WTC11 (cell line): ENCODE data around the gene HCAR2. TPM values are rescaled to one million over a fixed set of nuclear protein-coding genes. Genes with fewer than 3 reads are reported as not detected.

Experiments
- CBFB ChIP-seq: sonication (generic); formaldehyde crosslinking; IDR thresholded peaks from 2 replicates; pipeline ENCODE4 v1.8.1; 2022; ENCODE audit warnings: mild to moderate bottlenecking, low read depth, missing genetic modification reagents
- ESRRA ChIP-seq: sonication (generic); formaldehyde crosslinking; IDR thresholded peaks from 2 replicates; pipeline ENCODE4 v1.8.1; 2022; ENCODE audit warnings: mild to moderate bottlenecking, missing genetic modification reagents, borderline replicate concordance
- HMGA2 ChIP-seq: fragments of 250-450 bp; sonication (Bioruptor Pico); IDR thresholded peaks from 2 replicates; pipeline ENCODE4 v1.4.0; 2021; ENCODE audit warnings: mild to moderate bottlenecking, moderate library complexity
- NFYB ChIP-seq: sonication (generic); formaldehyde crosslinking; conservative IDR thresholded peaks from 2 replicates; pipeline ENCODE4 v1.8.0; 2022; ENCODE audit warnings: low read depth, missing genetic modification reagents
- PRRX2 ChIP-seq: fragments of 250-450 bp; sonication (Bioruptor Pico); IDR thresholded peaks from 2 replicates; pipeline ENCODE4 v1.8.0; 2021; ENCODE audit warnings: mild to moderate bottlenecking
- RELA ChIP-seq: sonication (generic); formaldehyde crosslinking; IDR thresholded peaks from 2 replicates; pipeline ENCODE4 v1.8.1; 2022; ENCODE audit warnings: missing genetic modification reagents, mild to moderate bottlenecking, borderline replicate concordance
- SMAD3 ChIP-seq: sonication (generic); formaldehyde crosslinking; IDR thresholded peaks from 2 replicates; pipeline ENCODE4 v1.8.0; 2022; ENCODE audit warnings: missing genetic modification reagents, mild to moderate bottlenecking, borderline replicate concordance
- SP1 ChIP-seq: sonication (generic); formaldehyde crosslinking; conservative IDR thresholded peaks from 2 replicates; pipeline ENCODE4 v1.8.1; 2022; ENCODE audit warnings: missing genetic modification reagents
- ZBTB21 ChIP-seq: sonication (generic); formaldehyde crosslinking; IDR thresholded peaks from 2 replicates; pipeline ENCODE4 v1.8.1; 2023; ENCODE audit warnings: mild to moderate bottlenecking, missing genetic modification reagents, borderline replicate concordance
- ZNF396 ChIP-seq: fragments of 250-450 bp; sonication (Bioruptor Pico); IDR thresholded peaks from 2 replicates; pipeline ENCODE4 v1.8.0; 2021; ENCODE audit warnings: mild to moderate bottlenecking, moderate library complexity, borderline replicate concordance
- total RNA-seq: library from RNA; stranded (reverse); gene quantifications from 3 replicates; pipeline ENCODE4 v1.2.3, GENCODE V29; 2021
- TF ChIP-seq, protein P1 (sequence below): sonication (generic); formaldehyde crosslinking; IDR thresholded peaks from 2 replicates; pipeline ENCODE4 v1.8.0; 2022; ENCODE audit warnings: mild to moderate bottlenecking, missing genetic modification reagents
- TF ChIP-seq, protein P2 (sequence below): sonication (generic); formaldehyde crosslinking; IDR thresholded peaks from 2 replicates; pipeline ENCODE4 v1.8.0; 2023; ENCODE audit warnings: missing genetic modification reagents, mild to moderate bottlenecking, borderline replicate concordance
- TF ChIP-seq, protein P3 (sequence below): sonication (generic); formaldehyde crosslinking; IDR thresholded peaks from 2 replicates; pipeline ENCODE4 v1.8.1; 2023; ENCODE audit warnings: mild to moderate bottlenecking, missing genetic modification reagents
- TF ChIP-seq, protein P4 (sequence below): sonication (generic); formaldehyde crosslinking; IDR thresholded peaks from 2 replicates; pipeline ENCODE4 v1.8.0; 2022; ENCODE audit warnings: mild to moderate bottlenecking, missing genetic modification reagents
- TF ChIP-seq, protein P5 (sequence below): sonication (generic); formaldehyde crosslinking; IDR thresholded peaks from 2 replicates; pipeline ENCODE4 v1.8.1; 2023; ENCODE audit warnings: mild to moderate bottlenecking, moderate library complexity, missing genetic modification reagents
- TF ChIP-seq, protein P6 (sequence below): sonication (generic); formaldehyde crosslinking; IDR thresholded peaks from 2 replicates; pipeline ENCODE4 v1.8.0; 2022; ENCODE audit warnings: missing genetic modification reagents
- TF ChIP-seq, protein P7 (sequence below): fragments of 250-450 bp; sonication (Bioruptor Pico); IDR thresholded peaks from 2 replicates; pipeline ENCODE4 v1.8.0; 2021; ENCODE audit warnings: mild to moderate bottlenecking

Gene HCAR2
- total RNA-seq, 1 experiment from 2014 or later: not detected

DNA sequence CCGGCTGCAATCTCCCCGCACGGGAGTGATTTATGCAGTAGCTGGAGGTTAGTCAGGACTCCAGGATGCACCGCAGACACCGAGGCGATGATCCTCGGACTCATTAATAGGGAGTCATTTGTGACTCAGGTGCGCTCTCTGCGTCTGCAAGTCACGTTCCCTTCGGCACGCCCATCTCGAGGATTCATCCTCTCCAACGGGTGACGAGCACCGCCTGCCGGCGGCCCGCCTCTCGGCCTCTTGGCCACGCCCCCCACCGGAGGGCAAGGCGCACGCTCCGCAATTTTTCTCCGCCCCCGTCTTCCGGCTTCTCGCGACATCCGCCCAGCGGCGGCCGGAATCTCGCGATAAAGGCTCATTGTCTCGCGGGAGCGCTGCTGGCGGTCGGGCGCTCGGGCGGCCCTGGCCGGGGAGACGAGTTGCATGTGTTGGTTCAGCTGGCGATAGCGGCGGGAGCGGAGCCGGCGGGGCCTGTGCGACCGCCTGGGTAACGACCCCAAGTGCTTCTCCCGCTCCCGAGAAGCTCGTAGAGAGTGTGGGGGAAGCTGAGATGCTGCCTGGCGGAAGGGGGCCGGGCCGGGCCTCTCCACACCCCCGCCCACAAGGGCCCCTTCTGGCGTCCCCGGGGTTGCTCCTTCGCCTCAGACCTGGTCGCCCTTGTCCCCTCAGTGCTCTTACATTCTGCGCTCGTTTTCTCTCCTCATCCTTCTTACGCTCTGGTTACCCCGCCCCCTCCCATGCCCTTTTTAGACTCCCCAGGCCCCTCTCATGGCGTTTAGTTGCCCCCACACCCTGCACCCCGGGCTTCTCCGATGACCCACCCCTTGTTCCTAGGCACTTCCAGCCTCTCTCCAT lies 49.5 kb upstream of the HCAR2 start, which contains the start of gene DENR (continued):
- TF ChIP-seq RELA (CRISPR knock-in tag) (no peak), ZBTB21 (CRISPR knock-in tag) (no peak), ESRRA (no peak), HMGA2 (CRISPR knock-in tag) (0 out of 2 replicates have a peak, but pooled peaks have one; percentile 12), NFYB (CRISPR knock-in tag) (no peak), ZNF396 (no peak), CBFB (CRISPR knock-in tag) (no peak), SMAD3 (peak; percentile 72; the same call in 1 of the 2 replicates), SP1 (CRISPR knock-in tag) (peak; percentile 97), PRRX2 (CRISPR knock-in tag) (no peak)
- TF ChIP-seq, protein P1, sequence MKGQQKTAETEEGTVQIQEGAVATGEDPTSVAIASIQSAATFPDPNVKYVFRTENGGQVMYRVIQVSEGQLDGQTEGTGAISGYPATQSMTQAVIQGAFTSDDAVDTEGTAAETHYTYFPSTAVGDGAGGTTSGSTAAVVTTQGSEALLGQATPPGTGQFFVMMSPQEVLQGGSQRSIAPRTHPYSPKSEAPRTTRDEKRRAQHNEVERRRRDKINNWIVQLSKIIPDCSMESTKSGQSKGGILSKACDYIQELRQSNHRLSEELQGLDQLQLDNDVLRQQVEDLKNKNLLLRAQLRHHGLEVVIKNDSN (CRISPR knock-in tag): peak; percentile 72
- TF ChIP-seq, protein P2, sequence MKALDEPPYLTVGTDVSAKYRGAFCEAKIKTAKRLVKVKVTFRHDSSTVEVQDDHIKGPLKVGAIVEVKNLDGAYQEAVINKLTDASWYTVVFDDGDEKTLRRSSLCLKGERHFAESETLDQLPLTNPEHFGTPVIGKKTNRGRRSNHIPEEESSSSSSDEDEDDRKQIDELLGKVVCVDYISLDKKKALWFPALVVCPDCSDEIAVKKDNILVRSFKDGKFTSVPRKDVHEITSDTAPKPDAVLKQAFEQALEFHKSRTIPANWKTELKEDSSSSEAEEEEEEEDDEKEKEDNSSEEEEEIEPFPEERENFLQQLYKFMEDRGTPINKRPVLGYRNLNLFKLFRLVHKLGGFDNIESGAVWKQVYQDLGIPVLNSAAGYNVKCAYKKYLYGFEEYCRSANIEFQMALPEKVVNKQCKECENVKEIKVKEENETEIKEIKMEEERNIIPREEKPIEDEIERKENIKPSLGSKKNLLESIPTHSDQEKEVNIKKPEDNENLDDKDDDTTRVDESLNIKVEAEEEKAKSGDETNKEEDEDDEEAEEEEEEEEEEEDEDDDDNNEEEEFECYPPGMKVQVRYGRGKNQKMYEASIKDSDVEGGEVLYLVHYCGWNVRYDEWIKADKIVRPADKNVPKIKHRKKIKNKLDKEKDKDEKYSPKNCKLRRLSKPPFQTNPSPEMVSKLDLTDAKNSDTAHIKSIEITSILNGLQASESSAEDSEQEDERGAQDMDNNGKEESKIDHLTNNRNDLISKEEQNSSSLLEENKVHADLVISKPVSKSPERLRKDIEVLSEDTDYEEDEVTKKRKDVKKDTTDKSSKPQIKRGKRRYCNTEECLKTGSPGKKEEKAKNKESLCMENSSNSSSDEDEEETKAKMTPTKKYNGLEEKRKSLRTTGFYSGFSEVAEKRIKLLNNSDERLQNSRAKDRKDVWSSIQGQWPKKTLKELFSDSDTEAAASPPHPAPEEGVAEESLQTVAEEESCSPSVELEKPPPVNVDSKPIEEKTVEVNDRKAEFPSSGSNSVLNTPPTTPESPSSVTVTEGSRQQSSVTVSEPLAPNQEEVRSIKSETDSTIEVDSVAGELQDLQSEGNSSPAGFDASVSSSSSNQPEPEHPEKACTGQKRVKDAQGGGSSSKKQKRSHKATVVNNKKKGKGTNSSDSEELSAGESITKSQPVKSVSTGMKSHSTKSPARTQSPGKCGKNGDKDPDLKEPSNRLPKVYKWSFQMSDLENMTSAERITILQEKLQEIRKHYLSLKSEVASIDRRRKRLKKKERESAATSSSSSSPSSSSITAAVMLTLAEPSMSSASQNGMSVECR (CRISPR knock-in tag): peak; percentile 80; the same call in 1 of the 2 replicates
- TF ChIP-seq, protein P3, sequence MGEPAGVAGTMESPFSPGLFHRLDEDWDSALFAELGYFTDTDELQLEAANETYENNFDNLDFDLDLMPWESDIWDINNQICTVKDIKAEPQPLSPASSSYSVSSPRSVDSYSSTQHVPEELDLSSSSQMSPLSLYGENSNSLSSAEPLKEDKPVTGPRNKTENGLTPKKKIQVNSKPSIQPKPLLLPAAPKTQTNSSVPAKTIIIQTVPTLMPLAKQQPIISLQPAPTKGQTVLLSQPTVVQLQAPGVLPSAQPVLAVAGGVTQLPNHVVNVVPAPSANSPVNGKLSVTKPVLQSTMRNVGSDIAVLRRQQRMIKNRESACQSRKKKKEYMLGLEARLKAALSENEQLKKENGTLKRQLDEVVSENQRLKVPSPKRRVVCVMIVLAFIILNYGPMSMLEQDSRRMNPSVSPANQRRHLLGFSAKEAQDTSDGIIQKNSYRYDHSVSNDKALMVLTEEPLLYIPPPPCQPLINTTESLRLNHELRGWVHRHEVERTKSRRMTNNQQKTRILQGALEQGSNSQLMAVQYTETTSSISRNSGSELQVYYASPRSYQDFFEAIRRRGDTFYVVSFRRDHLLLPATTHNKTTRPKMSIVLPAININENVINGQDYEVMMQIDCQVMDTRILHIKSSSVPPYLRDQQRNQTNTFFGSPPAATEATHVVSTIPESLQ (CRISPR knock-in tag): no peak
- TF ChIP-seq, protein P4, sequence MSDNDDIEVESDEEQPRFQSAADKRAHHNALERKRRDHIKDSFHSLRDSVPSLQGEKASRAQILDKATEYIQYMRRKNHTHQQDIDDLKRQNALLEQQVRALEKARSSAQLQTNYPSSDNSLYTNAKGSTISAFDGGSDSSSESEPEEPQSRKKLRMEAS (CRISPR knock-in tag): peak; percentile 89
- TF ChIP-seq, protein P5, sequence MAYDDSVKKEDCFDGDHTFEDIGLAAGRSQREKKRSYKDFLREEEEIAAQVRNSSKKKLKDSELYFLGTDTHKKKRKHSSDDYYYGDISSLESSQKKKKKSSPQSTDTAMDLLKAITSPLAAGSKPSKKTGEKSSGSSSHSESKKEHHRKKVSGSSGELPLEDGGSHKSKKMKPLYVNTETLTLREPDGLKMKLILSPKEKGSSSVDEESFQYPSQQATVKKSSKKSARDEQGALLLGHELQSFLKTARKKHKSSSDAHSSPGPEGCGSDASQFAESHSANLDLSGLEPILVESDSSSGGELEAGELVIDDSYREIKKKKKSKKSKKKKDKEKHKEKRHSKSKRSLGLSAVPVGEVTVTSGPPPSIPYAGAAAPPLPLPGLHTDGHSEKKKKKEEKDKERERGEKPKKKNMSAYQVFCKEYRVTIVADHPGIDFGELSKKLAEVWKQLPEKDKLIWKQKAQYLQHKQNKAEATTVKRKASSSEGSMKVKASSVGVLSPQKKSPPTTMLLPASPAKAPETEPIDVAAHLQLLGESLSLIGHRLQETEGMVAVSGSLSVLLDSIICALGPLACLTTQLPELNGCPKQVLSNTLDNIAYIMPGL (CRISPR knock-in tag): peak; percentile 74; the same call in 1 of the 2 replicates
- TF ChIP-seq, protein P6, sequence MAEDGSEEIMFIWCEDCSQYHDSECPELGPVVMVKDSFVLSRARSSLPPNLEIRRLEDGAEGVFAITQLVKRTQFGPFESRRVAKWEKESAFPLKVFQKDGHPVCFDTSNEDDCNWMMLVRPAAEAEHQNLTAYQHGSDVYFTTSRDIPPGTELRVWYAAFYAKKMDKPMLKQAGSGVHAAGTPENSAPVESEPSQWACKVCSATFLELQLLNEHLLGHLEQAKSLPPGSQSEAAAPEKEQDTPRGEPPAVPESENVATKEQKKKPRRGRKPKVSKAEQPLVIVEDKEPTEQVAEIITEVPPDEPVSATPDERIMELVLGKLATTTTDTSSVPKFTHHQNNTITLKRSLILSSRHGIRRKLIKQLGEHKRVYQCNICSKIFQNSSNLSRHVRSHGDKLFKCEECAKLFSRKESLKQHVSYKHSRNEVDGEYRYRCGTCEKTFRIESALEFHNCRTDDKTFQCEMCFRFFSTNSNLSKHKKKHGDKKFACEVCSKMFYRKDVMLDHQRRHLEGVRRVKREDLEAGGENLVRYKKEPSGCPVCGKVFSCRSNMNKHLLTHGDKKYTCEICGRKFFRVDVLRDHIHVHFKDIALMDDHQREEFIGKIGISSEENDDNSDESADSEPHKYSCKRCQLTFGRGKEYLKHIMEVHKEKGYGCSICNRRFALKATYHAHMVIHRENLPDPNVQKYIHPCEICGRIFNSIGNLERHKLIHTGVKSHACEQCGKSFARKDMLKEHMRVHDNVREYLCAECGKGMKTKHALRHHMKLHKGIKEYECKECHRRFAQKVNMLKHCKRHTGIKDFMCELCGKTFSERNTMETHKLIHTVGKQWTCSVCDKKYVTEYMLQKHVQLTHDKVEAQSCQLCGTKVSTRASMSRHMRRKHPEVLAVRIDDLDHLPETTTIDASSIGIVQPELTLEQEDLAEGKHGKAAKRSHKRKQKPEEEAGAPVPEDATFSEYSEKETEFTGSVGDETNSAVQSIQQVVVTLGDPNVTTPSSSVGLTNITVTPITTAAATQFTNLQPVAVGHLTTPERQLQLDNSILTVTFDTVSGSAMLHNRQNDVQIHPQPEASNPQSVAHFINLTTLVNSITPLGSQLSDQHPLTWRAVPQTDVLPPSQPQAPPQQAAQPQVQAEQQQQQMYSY (CRISPR knock-in tag): no peak
- TF ChIP-seq, protein P7, sequence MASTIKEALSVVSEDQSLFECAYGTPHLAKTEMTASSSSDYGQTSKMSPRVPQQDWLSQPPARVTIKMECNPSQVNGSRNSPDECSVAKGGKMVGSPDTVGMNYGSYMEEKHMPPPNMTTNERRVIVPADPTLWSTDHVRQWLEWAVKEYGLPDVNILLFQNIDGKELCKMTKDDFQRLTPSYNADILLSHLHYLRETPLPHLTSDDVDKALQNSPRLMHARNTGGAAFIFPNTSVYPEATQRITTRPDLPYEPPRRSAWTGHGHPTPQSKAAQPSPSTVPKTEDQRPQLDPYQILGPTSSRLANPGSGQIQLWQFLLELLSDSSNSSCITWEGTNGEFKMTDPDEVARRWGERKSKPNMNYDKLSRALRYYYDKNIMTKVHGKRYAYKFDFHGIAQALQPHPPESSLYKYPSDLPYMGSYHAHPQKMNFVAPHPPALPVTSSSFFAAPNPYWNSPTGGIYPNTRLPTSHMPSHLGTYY: no peak
